Astrocyte (in vitro differentiated cells and primary cell): ENCODE data around the gene DNPH1. TPM values are rescaled to one million over a fixed set of nuclear protein-coding genes. Genes with fewer than 3 reads are reported as not detected.

Experiments
- DNase-seq: peaks from one replicate; pipeline ENCODE4 v3.0.0-alpha.2; 2010; ENCODE audit warnings: low read depth
- FAIRE-seq: peaks from 2 replicates; lab custom pipeline; 2011; peaks lifted over from hg19 to GRCh38; lab: Jason Lieb, UNC
- H2AFZ ChIP-seq: 2 replicates; pipeline ENCODE4 v1.6.0; 2012; ENCODE audit warnings: low read depth, low read length, inconsistent platforms
- H3K27ac ChIP-seq: 2 replicates; pipeline ENCODE4 v1.5.1; 2011; ENCODE audit warnings: low read depth, low read length, inconsistent platforms
- H3K27me3 ChIP-seq: 2 replicates; pipeline ENCODE4 v1.6.0; 2011; ENCODE audit warnings: low read length, inconsistent platforms; ENCODE audit not compliant: insufficient read depth
- H3K36me3 ChIP-seq: 2 replicates; pipeline ENCODE4 v1.5.1; 2011; ENCODE audit warnings: low read length, inconsistent platforms; ENCODE audit not compliant: insufficient read depth
- H3K4me1 ChIP-seq: 2 replicates; pipeline ENCODE4 v1.5.1; 2011; ENCODE audit warnings: low read length, inconsistent platforms; ENCODE audit not compliant: insufficient read depth
- H3K4me2 ChIP-seq: 2 replicates; pipeline ENCODE4 v1.6.0; 2012; ENCODE audit warnings: low read length, inconsistent platforms
- H3K4me3 ChIP-seq: 2 replicates; pipeline ENCODE4 v1.5.1; 2011; ENCODE audit warnings: low read depth, mild to moderate bottlenecking, low read length, inconsistent platforms; ENCODE audit not compliant: insufficient read depth
- H3K79me2 ChIP-seq: 2 replicates; pipeline ENCODE4 v1.6.0; 2012; ENCODE audit warnings: mild to moderate bottlenecking, low read length, inconsistent platforms; ENCODE audit not compliant: insufficient read depth
- H3K9ac ChIP-seq: 2 replicates; pipeline ENCODE4 v1.6.0; 2012; ENCODE audit warnings: mild to moderate bottlenecking, low read length, inconsistent platforms
- H3K9me3 ChIP-seq: 2 replicates; pipeline ENCODE4 v1.5.1; 2012; ENCODE audit warnings: low read depth, mild to moderate bottlenecking, low read length, inconsistent platforms; ENCODE audit not compliant: insufficient read depth
- H4K20me1 ChIP-seq: 2 replicates; pipeline ENCODE4 v1.6.0; 2012; ENCODE audit warnings: low read length, inconsistent platforms; ENCODE audit not compliant: insufficient read depth
- H3K27ac Mint-ChIP-seq: one replicate; pipeline ENCODE4 v1.8.0; 2021; ENCODE audit warnings: mild to moderate bottlenecking, mixed read lengths; ENCODE audit not compliant: unreplicated experiment
- H3K27me3 Mint-ChIP-seq: one replicate; pipeline ENCODE4 v1.8.0; 2021; ENCODE audit warnings: low read depth, mixed read lengths; ENCODE audit not compliant: unreplicated experiment
- H3K36me3 Mint-ChIP-seq: one replicate; pipeline ENCODE4 v1.8.0; 2021; ENCODE audit warnings: low read depth, mixed read lengths; ENCODE audit not compliant: unreplicated experiment
- H3K4me1 Mint-ChIP-seq: one replicate; pipeline ENCODE4 v1.8.0; 2021; ENCODE audit warnings: low read depth, mixed read lengths; ENCODE audit not compliant: unreplicated experiment
- H3K4me3 Mint-ChIP-seq: one replicate; pipeline ENCODE4 v1.8.0; 2021; ENCODE audit warnings: mild to moderate bottlenecking, moderate library complexity, mixed read lengths; ENCODE audit not compliant: unreplicated experiment
- H3K9me3 Mint-ChIP-seq: one replicate; pipeline ENCODE4 v1.8.0; 2021; ENCODE audit warnings: mild to moderate bottlenecking, mixed read lengths; ENCODE audit not compliant: unreplicated experiment
- EZH2 ChIP-seq: IDR thresholded peaks from 2 replicates; pipeline ENCODE4 v1.6.1; 2012; ENCODE audit warnings: mild to moderate bottlenecking, low read length, inconsistent platforms; ENCODE audit not compliant: insufficient read depth
- total RNA-seq: library from RNA; stranded (reverse); gene quantifications from 2 replicates; pipeline ENCODE4 v1.2.1, GENCODE V29; 2021
- TF ChIP-seq, protein P1 (sequence below): IDR thresholded peaks from 2 replicates; pipeline ENCODE4 v1.5.1; 2011; ENCODE audit warnings: low read depth, mild to moderate bottlenecking, inconsistent platforms, low read length, moderate library complexity; ENCODE audit not compliant: insufficient read depth

The DNPH1 gene
- total RNA-seq, 1 donor from 2014 or later = 15.1 TPM

DNA sequence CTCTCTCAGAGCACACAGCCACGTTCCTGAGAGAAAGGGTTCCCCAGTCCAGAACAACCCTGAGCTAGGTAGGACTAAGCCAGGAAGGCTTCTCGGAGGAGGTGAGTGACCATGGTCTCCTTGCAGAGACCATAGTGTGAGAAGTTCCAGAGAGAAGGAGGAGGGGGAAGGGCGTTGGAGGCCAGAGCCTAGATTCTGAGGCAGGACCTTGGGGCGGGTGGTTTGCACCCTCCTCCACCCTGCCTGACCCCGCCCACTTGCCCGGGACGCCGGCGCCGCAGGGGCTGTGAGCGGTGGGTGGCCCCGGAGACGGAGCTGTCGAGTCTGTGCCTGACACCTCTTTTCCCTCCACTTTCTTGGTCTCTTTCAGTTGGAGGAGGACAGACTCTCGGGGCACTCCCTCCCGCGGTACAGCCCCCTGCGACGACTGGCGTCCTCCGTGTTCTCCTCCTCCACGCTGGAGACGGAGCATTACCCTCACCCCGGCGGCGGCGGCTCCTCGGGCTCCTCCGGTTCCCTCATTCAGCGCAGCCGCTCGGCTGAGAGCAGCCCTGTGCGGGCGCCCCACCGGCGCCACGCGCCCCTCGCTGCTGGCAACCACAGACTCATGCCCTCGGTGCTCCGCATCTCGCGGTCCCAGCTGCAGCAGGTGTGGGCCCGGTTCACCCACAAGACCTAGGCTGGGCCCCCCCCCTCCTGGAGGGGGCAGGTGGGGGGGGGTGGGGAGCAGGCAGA, 40.2 kb upstream of the DNPH1 start:
- H3K27me3 Mint-ChIP-seq = peaks cover 73% of the 10 kb centered on the region

GRCh38 chr6:43268782-43269272, 39.5 kb upstream of the DNPH1 start:
- Histone ChIP-seq H3K27ac (no peak overlapping the region), H3K36me3 (no peaks in the 10 kb centered on the region), H3K9ac (no peak overlapping the region), H3K4me3 (no peak overlapping the region), H3K79me2 (no peaks in the 10 kb centered on the region), H3K27me3 (peaks cover 12% of the 10 kb centered on the region), H3K4me2 (peak overlapping the region; percentile 70), H3K9me3 (no peaks in the 10 kb centered on the region), H4K20me1 (no peaks in the 10 kb centered on the region), H2AFZ (no peak overlapping the region), H3K4me1 (no peaks in the 10 kb centered on the region)
- TF ChIP-seq, protein P1, sequence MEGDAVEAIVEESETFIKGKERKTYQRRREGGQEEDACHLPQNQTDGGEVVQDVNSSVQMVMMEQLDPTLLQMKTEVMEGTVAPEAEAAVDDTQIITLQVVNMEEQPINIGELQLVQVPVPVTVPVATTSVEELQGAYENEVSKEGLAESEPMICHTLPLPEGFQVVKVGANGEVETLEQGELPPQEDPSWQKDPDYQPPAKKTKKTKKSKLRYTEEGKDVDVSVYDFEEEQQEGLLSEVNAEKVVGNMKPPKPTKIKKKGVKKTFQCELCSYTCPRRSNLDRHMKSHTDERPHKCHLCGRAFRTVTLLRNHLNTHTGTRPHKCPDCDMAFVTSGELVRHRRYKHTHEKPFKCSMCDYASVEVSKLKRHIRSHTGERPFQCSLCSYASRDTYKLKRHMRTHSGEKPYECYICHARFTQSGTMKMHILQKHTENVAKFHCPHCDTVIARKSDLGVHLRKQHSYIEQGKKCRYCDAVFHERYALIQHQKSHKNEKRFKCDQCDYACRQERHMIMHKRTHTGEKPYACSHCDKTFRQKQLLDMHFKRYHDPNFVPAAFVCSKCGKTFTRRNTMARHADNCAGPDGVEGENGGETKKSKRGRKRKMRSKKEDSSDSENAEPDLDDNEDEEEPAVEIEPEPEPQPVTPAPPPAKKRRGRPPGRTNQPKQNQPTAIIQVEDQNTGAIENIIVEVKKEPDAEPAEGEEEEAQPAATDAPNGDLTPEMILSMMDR = no peak
- TF ChIP-seq EZH2 = no peak
- no peak overlapping the region for H3K27ac Mint-ChIP-seq
- no peak for FAIRE-seq
- H3K36me3 Mint-ChIP-seq = no peaks in the 10 kb centered on the region
- no peak overlapping the region for H3K4me3 Mint-ChIP-seq
- DNase-seq = no peak
- H3K9me3 Mint-ChIP-seq = no peaks in the 10 kb centered on the region
- H3K27me3 Mint-ChIP-seq = peaks cover 69% of the 10 kb centered on the region
- peaks cover 10% of the 10 kb centered on the region for H3K4me1 Mint-ChIP-seq

More for the DNA sequence above, 40.2 kb upstream of the DNPH1 start:
- FAIRE-seq (no peak), DNase-seq (no peak)
- Histone ChIP-seq H3K4me3 (no peak overlapping the region), H3K9me3 (no peaks in the 10 kb centered on the region), H2AFZ (no peak overlapping the region), H3K27ac (no peak overlapping the region), H3K4me2 (peak overlapping the region; percentile 70), H3K36me3 (no peaks in the 10 kb centered on the region), H3K4me1 (no peaks in the 10 kb centered on the region), H4K20me1 (no peaks in the 10 kb centered on the region), H3K9ac (no peak overlapping the region), H3K79me2 (no peaks in the 10 kb centered on the region), H3K27me3 (peaks cover 12% of the 10 kb centered on the region)
- H3K4me3 Mint-ChIP-seq = no peak overlapping the region
- no peak overlapping the region for H3K27ac Mint-ChIP-seq
- no peaks in the 10 kb centered on the region for H3K36me3 Mint-ChIP-seq
- H3K9me3 Mint-ChIP-seq = no peaks in the 10 kb centered on the region
- TF ChIP-seq EZH2 = no peak
- TF ChIP-seq, protein P1 = no peak
- peaks cover 10% of the 10 kb centered on the region for H3K4me1 Mint-ChIP-seq

- no peaks in the 10 kb centered on the region for H3K9me3 Mint-ChIP-seq
- DNase-seq = no peak
- Histone ChIP-seq H3K27me3 (peaks cover 12% of the 10 kb centered on the region), H3K9ac (no peak overlapping the region), H2AFZ (no peak overlapping the region), H3K36me3 (no peaks in the 10 kb centered on the region), H3K79me2 (no peaks in the 10 kb centered on the region), H3K9me3 (no peaks in the 10 kb centered on the region), H3K4me1 (no peaks in the 10 kb centered on the region), H3K4me3 (no peak overlapping the region), H3K27ac (no peak overlapping the region), H3K4me2 (no peak overlapping the region), H4K20me1 (no peaks in the 10 kb centered on the region)
- H3K36me3 Mint-ChIP-seq = no peaks in the 10 kb centered on the region
- TF ChIP-seq EZH2 = no peak
- TF ChIP-seq, protein P1 = no peak
- no peak for FAIRE-seq
- peaks cover 64% of the 10 kb centered on the region for H3K27me3 Mint-ChIP-seq
- H3K27ac Mint-ChIP-seq = no peak overlapping the region
- H3K4me3 Mint-ChIP-seq = no peak overlapping the region
- H3K4me1 Mint-ChIP-seq = peaks cover 10% of the 10 kb centered on the region
Observed at GRCh38 chr6:43268355-43268700, 39.0 kb upstream of the DNPH1 start.
